Measurements from ENCODE around the gene CHPT1. TPM values are rescaled to one million over a fixed set of nuclear protein-coding genes. Genes with fewer than 3 reads are reported as not detected.

Gene CHPT1
- total and polyA plus RNA-seq, 9 of the 15 experiments (the other 6 are each of a cell fraction or from before 2014, with no cell fraction given): 15.3 to 210 (median 91.9) TPM

DNA sequence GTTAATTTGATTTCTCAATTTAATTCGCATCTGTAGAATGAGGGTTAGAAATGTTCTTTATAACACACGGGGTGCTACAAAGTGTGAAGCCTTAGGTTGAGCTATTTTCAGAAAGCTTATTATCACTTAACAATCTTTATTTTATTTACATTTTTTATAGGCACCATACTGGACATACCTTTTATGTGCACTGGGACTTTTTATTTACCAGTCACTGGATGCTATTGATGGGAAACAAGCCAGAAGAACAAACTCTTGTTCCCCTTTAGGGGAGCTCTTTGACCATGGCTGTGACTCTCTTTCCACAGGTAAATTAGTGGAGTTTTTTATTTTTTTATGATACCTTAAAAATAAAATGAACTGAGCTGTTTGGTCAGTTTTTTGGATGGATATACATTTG lies 16.5 kb downstream of the CHPT1 start:
- WGBS (ENCODE audit: insufficient coverage, low coverage, missing lambda C conversion rate): 86% methylated on average over 2 of the region's 2 CpGs
- TF ChIP-seq ZNF239 (CRISPR knock-in tag; IDR thresholded peaks at IDR 0.05) (no peak), ZFPM2 (CRISPR knock-in tag; IDR thresholded peaks at IDR 0.05) (no peak), BRD4 (IDR thresholded peaks at IDR 0.05) (no peak), ZNF445 (CRISPR knock-in tag; IDR thresholded peaks at IDR 0.05; ENCODE audit: low read depth) (no peak), FOXK1 (CRISPR knock-in tag; IDR thresholded peaks at IDR 0.05; ENCODE audit: borderline replicate concordance) (no peak), PHB (CRISPR knock-in tag; IDR thresholded peaks at IDR 0.05) (no peak), STAG1 (CRISPR knock-in tag; IDR thresholded peaks at IDR 0.05; ENCODE audit: borderline replicate concordance) (no peak)
- TF ChIP-seq, protein P1, sequence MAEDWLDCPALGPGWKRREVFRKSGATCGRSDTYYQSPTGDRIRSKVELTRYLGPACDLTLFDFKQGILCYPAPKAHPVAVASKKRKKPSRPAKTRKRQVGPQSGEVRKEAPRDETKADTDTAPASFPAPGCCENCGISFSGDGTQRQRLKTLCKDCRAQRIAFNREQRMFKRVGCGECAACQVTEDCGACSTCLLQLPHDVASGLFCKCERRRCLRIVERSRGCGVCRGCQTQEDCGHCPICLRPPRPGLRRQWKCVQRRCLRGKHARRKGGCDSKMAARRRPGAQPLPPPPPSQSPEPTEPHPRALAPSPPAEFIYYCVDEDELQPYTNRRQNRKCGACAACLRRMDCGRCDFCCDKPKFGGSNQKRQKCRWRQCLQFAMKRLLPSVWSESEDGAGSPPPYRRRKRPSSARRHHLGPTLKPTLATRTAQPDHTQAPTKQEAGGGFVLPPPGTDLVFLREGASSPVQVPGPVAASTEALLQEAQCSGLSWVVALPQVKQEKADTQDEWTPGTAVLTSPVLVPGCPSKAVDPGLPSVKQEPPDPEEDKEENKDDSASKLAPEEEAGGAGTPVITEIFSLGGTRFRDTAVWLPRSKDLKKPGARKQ (CRISPR knock-in tag; IDR thresholded peaks at IDR 0.05): no peak
- Histone ChIP-seq H3K79me2 (ENCODE audit: control insufficient read depth, insufficient read depth, low read length) (peaks cover 79% of the 10 kb centered on the region), H3K27me3 (ENCODE audit: control insufficient read depth in 2 of 2, insufficient read depth in 2 of 2, low read length in 2 of 2) (no peaks in the 10 kb centered on the region), H3K27ac (ENCODE audit: extremely low read depth, low read depth, low read length) (no peak overlapping the region), H3K9ac (ENCODE audit: insufficient read depth in 1 of 2, low read depth in 2 of 2, low read length in 2 of 2) (no peak overlapping the region), H3K4me2 (ENCODE audit: insufficient read depth, low read length) (no peak overlapping the region), H3K9me3 (replicated peaks; ENCODE audit: control insufficient read depth, insufficient read depth, low read depth, low read length) (no peaks in the 10 kb centered on the region), H3K36me3 (ENCODE audit: control insufficient read depth, insufficient read depth, low read length) (peaks cover 49% of the 10 kb centered on the region), H3K4me3 (no peak overlapping the region), H3K9me1 (ENCODE audit: control insufficient read depth, insufficient read depth, low read length) (no peaks in the 10 kb centered on the region), H4K20me1 (replicated peaks; ENCODE audit: control insufficient read depth, insufficient read depth, low read length) (no peaks in the 10 kb centered on the region; the same call in 1 of the 2 replicates), H2AFZ (ENCODE audit: low read depth, low read length) (no peak overlapping the region), H3K4me1 (replicated peaks in 1 of 2; ENCODE audit: control insufficient read depth in 2 of 2, insufficient read depth in 2 of 2, low read length in 2 of 2) (peaks cover 3 to 14% of the 10 kb centered on the region in 2 experiments; a peak in 3 of 5 replicates)
- in situ Hi-C loops (cut with MboI): no loop called here
- BruUV-seq (replicated peaks): no TSS peak
- intact Hi-C loops (cut with micrococcal nuclease): loop anchor here (5.0 kb wide), 1 partner anchor 42 kb away; no protein-coding TSS in a partner anchor
- CTCF ChIA-PET (ENCODE audit: low intra/inter-chr PET ratio): no interaction called here
- POLR2A ChIA-PET: no interaction called here
- DNase-seq (ENCODE audit: extremely low read depth in 1 of 4, low spot score in 3 of 4) (no peak), ATAC-seq (no peak), FAIRE-seq (no peak)

Measured in K562 (cell line).